Measurements from ENCODE around the gene UTP4.
"Not testable (repeated sequence)": the region's sequence is repeated elsewhere in the genome, so short reads cannot be mapped to it uniquely, and the experiment has no call there.

Gene UTP4

DNA sequence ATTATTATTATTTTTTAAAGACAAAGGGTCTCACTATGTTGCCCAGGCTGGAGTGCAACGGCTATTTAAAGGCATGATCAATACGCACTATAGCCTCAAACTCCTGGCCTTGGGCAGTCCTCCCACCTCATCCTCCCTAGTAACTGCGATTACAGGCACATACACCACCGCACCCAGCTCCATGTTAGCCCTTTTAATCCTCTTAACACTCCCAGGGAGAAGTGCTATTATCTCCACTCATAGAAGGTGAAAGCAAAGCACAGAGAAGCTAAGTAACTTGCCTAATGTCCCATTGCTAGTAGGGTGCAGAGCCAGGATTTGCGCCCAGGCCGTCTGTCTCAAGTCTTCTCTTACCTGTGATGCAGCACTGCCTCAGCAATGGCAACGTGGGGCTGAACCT lies 22.0 kb upstream of the UTP4 start:
- no peak for DNase-seq (ENCODE audit: low spot score)

DNA sequence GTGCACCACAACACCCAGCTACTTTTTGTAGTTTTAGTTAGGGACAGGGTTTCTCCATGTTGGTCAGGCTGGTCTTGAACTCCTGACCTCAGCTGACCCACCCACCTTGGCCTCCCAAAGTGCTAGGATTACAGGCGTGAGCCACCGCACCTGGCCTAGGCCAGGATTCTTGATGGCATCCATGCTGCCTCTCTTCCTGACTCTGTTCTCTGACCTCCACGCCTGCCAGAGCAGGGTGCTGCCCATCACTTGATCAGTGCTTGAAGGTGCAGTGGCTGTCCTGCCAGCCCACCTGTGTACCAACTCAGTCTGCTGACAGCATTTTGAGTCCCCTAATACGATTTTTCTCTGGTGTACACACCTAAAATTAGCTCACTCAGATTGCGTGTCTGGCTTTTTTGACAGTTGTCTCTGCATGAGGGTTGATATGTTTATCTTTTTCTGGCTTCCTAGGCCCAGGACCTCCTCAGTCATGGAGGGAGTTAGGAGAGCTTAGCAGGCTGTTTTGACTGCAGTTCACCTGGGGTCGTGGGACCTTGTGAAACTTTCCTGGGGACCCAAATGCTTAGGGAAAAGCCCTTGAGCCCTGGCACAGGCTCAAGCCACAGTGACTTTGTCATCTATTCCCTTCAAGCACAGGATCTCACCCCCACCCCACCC lies 21.1 kb upstream of the UTP4 start:
- no peak for DNase-seq (ENCODE audit: low spot score)

DNA sequence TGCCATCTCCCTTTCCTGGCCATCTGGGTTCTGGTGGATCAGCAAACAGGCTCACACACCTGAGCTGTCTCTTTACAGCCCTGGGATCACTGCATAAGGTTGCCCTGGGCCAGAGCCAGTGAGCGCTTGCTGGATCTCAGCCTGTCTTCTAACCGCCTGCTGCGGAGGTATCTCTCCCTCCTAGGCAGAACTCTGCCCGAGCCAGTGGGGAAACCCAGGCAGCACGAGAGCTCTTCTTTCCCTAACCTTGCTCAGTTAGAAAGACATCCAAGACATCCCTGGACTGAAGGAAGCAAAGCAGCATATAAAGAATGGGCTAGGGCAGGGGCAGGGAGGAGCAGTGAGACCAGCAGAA lies 20.6 kb upstream of the UTP4 start:
- no peak for DNase-seq (ENCODE audit: low spot score)

GRCh38 chr16:69112285-69113129 lies 19.9 kb upstream of the UTP4 start:
- DNase-seq (ENCODE audit: low spot score) = peak; percentile 70

DNA sequence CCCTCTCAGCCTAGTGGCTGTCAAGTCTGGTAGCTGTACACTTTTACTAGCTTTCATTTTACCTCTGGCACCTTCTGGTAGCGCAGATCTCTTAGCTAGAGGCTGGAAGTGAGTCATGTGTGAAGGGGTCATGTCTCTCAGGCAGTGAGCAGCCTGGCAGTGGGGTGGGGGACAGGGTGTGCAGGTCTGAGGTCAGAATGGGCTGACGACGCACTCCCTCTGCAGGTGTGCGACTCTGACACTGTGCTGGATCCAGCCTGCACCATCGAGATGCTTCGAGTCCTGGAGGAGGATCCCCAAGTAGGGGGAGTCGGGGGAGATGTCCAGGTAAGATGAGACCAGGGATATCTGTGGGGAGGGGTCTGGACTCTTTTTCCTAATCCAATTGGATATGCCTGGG lies 19.2 kb upstream of the UTP4 start:
- no peak for DNase-seq (ENCODE audit: low spot score)

GRCh38 chr16:69114346-69114975 lies 18.0 kb upstream of the UTP4 start:
- no peak for DNase-seq (ENCODE audit: low spot score)

GRCh38 chr16:69114976-69115355 lies 17.5 kb upstream of the UTP4 start:
- DNase-seq (ENCODE audit: low spot score) = no peak

- DNase-seq (ENCODE audit: low spot score) = no peak
These were observed 17.1 kb upstream of the UTP4 start for GRCh38 chr16:69115361-69115760.

GRCh38 chr16:69115837-69116236 lies 16.6 kb upstream of the UTP4 start:
- DNase-seq (ENCODE audit: low spot score) = no peak

- DNase-seq (ENCODE audit: low spot score) = no peak
These were observed 16.1 kb upstream of the UTP4 start for GRCh38 chr16:69116256-69116875.

DNA sequence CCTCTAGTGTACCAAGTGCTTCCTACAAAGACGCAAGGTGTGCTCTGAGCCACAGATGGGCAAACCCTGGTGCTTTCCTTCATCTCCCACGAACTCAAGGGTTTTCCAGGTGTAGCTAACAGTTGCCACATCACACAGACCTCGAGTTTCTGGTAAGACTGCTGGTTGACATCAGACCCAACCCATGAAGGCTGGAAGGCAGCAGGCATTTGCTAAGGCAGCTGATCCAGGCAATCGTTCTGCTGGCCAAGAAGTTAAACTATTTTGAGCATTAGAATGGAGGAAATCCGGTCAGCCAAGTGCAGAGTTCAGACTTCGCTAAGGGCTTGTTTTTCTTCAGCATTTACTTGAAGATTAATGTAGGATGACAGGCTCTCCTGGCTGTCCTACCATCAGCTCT lies 15.5 kb upstream of the UTP4 start:
- DNase-seq (ENCODE audit: low spot score) = no peak

GRCh38 chr16:69118468-69118867 lies 14.0 kb upstream of the UTP4 start:
- no peak for DNase-seq (ENCODE audit: low spot score)

DNA sequence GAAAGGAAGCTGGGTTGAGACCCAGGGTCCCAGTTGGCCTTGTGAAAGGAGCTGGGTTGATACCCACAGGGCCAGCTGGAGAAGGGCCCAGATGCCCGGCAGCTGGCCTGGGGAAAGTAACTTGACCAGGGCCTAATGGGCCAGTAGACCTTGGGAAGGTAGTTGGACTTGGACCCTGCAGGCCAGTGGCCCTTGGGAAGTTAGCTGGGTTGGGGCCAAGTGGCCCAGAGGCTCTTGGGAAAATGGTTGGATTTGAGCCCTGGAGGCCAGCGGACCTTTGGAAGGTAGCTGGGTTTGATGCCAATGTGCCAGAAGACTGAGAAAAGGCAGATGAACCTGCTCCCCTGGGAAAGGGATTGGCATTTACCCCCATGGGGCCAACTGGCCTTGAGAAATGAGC lies 13.5 kb upstream of the UTP4 start:
- DNase-seq (ENCODE audit: low spot score) = no peak

GRCh38 chr16:69119536-69119935 lies 12.9 kb upstream of the UTP4 start:
- DNase-seq (ENCODE audit: low spot score) = no peak

GRCh38 chr16:69120096-69120664 lies 12.3 kb upstream of the UTP4 start:
- no peak for DNase-seq (ENCODE audit: low spot score)

DNA sequence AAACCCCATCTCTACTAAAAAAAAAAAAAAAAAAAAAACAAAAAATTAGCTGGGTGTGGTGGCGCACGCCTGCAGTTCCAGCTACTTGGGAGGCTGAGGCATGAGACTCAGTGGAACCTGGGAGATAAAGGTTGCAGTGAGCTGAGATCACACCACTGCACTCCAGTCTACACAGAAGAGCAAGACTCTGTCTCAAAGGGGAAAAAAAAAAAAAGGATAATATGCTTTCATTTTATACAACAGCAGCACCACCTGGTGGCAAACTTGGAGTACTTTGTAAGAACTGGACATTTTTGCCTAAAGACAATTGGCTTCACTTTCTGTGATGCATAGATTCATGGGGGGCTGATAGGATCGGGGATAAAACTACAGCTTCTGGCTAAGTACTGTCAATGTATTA lies 8.5 kb upstream of the UTP4 start:
- DNase-seq (ENCODE audit: low spot score) = peak; percentile 83

DNA sequence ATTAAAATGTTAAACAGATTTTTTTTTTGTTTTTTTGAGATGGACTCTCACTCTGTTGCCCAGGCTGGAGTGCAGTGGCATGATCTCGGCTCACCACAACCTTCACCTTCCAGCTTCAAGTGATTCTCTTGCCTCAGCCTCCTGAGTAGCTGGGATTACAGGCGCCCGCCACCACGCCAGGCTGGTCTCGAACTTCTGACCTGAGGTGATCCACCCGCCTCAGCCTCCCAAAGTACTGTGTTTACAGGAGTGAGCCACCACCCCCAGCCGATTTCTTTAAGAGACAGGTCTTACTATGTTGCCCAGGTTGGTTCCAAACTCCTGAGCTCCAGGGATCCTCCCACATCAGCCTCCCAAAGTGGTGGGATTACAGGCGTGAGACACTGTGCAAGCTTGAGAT lies 8.0 kb upstream of the UTP4 start:
- not testable (repeated sequence) for DNase-seq (ENCODE audit: low spot score)

DNA sequence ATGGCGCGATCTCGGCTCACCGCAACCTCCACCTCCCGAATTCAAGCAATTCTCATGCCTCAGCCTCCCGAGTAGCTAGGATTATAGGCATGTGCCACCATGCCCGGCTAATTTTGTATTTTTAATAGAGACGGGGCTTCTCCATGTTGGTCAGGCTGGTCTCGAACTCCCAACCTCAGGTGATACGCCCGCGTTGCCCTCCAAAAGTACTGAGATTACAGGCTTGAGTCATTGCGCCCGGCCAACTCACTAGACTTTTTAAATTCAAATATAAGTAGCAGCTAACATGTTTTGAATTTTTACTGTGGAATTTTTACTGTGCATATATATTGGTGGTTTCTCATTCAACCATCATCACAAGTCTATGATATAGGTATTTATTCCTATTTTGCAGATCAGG lies 7.5 kb upstream of the UTP4 start:
- not testable (repeated sequence) for DNase-seq (ENCODE audit: low spot score)

DNA sequence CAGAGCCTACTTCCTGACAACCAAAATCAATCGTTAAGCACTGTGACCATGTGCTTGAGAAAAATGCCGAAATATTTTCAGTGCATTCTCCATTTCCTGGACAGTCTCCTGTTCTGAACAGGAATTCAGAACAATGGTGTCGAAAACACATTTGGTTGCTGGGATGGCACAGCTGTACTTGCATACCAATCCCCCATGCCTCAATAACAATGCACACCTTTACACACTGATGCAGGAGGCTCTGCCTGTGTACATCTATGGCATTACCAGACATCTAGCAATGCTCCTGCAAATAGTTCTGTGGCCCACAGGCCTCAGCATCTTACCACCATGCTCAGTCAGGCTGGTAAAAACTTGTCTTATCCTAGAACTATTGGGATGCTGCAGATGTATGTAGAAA lies 6.2 kb upstream of the UTP4 start:
- DNase-seq (ENCODE audit: low spot score) = no peak

DNA sequence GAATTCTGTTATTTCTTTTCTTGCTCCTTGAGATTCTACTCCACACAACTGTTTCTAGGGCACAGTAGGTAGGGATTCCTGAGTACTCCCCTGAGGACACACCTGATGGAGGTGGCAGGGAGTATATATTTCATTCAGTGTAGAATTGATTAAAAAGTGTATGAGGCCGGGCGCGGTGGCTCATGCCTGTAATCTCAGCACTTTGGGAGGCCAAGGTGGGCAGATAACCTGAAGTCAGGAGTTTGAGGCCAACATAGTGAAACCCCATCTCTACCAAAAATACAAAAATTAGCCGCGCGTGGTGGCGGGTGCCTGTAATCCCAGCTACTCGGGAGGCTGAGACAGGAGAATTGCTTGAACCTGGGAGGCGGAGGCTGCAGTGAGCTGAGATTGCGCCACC lies 5.6 kb upstream of the UTP4 start:
- DNase-seq (ENCODE audit: low spot score) = not testable (repeated sequence)

DNA sequence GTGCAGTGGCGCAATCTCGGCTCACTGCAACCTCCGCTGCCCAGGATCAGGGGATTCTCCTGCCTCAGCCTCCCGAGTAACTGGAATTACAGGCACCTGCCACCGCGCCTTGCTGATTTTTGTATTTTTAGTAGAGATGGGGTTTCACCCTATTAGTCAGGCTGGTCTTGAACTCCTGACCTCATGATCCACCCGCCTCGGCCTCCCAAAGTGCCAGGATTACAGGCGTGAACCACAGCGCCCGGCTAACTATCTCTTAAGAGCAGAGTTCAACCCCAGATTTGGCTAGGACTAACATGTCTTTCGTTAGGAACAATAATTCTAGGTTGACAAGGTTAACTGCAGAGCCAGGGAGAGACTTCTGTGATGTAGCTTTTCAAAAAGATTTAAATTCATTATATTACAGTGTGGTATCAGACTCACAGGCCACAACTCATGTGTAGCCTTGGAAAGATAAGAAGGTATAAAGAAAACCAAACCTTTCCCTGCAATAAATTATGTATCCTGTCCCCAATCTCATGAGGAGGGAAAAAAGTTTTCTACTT lies 4.4 kb upstream of the UTP4 start:
- no peak for DNase-seq (ENCODE audit: low spot score)

GRCh38 chr16:69130461-69130860 lies 2.0 kb upstream of the UTP4 start:
- no peak for DNase-seq (ENCODE audit: low spot score)

Data from SK-N-DZ (cell line).